ENCODE results near the gene KLF3. TPM values are rescaled to one million over a fixed set of nuclear protein-coding genes. Genes with fewer than 3 reads are reported as not detected.

KLF3 gene
- total RNA-seq, 4 donors from 2014 or later = 131 to 224 (median 142) TPM

- DNase-seq (ENCODE audit: low spot score in 2 of 2) = no peak
- no peak for TF ChIP-seq CTCF (IDR thresholded peaks at IDR 0.05)
- intact Hi-C loops (cut with DNase I; ENCODE audit: low total_unique reads) = no loop called here
- 42 to 65% methylated on average over 4 of the region's 4 CpGs for WGBS, 2 donors
- no peak overlapping the region for H3K4me3 ChIP-seq (ENCODE audit: low read depth, poor library complexity, severe bottlenecking)
Measured at GRCh38 chr4:38728631-38729141, 64.7 kb downstream of the KLF3 start.

GRCh38 chr4:38730493-38730829 is 66.5 kb downstream of the KLF3 start:
- 99 to 100% methylated on average over 4 of the region's 4 CpGs for WGBS, 2 donors
- TF ChIP-seq CTCF (IDR thresholded peaks at IDR 0.05) (no peak), POLR2A (IDR thresholded peaks at IDR 0.05) (no peak)
- intact Hi-C loops (cut with DNase I; ENCODE audit: low total_unique reads) = loop anchor here (2.0 to 5.0 kb wide), 2 partner anchors 550 to 1132 kb away; no protein-coding TSS in a partner anchor
- no peak overlapping the region for H3K4me3 ChIP-seq (ENCODE audit: low read depth, poor library complexity, severe bottlenecking)
- no peak for DNase-seq (ENCODE audit: low spot score in 2 of 2)

GRCh38 chr4:38730830-38731646 is 67.0 kb downstream of the KLF3 start:
- 29 to 34% methylated on average over 23 of the region's 23 CpGs for WGBS, 2 donors
- H3K4me3 ChIP-seq (ENCODE audit: low read depth, poor library complexity, severe bottlenecking) = no peak overlapping the region
- DNase-seq (ENCODE audit: low spot score in 2 of 2) = peak; percentile 79 to 96
- intact Hi-C loops (cut with DNase I; ENCODE audit: low total_unique reads) = loop anchor here (2.0 to 5.0 kb wide), 2 partner anchors 550 to 1131 kb away; no protein-coding TSS in a partner anchor
- TF ChIP-seq POLR2A (IDR thresholded peaks at IDR 0.05) (no peak), CTCF (IDR thresholded peaks at IDR 0.05) (peak in 1 of 3 donors; percentile 92)

GRCh38 chr4:38733663-38734062 is 69.7 kb downstream of the KLF3 start:
- no peak for TF ChIP-seq CTCF (IDR thresholded peaks at IDR 0.05)
- no peak for TF ChIP-seq POLR2A (IDR thresholded peaks at IDR 0.05)
- H3K4me3 ChIP-seq (ENCODE audit: low read depth, poor library complexity, severe bottlenecking) = no peak overlapping the region
- no peak for DNase-seq (ENCODE audit: low spot score in 2 of 2)
- intact Hi-C loops (cut with DNase I; ENCODE audit: low total_unique reads) = loop anchor here (5.0 kb wide), 1 partner anchor 1129 kb away; no protein-coding TSS in a partner anchor
- 92 to 93% methylated on average over 2 of the region's 2 CpGs for WGBS, 2 donors

GRCh38 chr4:38734446-38734845 is 70.4 kb downstream of the KLF3 start:
- TF ChIP-seq CTCF (IDR thresholded peaks at IDR 0.05) (no peak), POLR2A (IDR thresholded peaks at IDR 0.05) (no peak)
- DNase-seq (ENCODE audit: low spot score in 2 of 2) = no peak
- intact Hi-C loops (cut with DNase I; ENCODE audit: low total_unique reads) = loop anchor here (5.0 kb wide), 1 partner anchor 1128 kb away; no protein-coding TSS in a partner anchor
- no peak overlapping the region for H3K4me3 ChIP-seq (ENCODE audit: low read depth, poor library complexity, severe bottlenecking)
- 65 to 66% methylated on average over 5 of the region's 5 CpGs for WGBS, 2 donors
